Measurements from ENCODE around the gene KCNQ5. TPM values are rescaled to one million over a fixed set of nuclear protein-coding genes. Genes with fewer than 3 reads are reported as not detected.

Gene KCNQ5
- total and polyA plus RNA-seq, 2 of the 8 experiments (the other 6 are each of a cell fraction or from before 2014, with no cell fraction given): 0.83 to 1.2 TPM

GRCh38 chr6:72940265-72940664, 318.4 kb downstream of the KCNQ5 start (continued):
- TF ChIP-seq TAF1 (IDR thresholded peaks at IDR 0.05; ENCODE audit: low read depth, low read length) (no peak), MAFK (IDR thresholded peaks at IDR 0.05; ENCODE audit: low read depth, low read length) (no peak)

Data from H1 (cell line).